B cell (primary cell): ENCODE data around the gene CAND2. TPM values are rescaled to one million over a fixed set of nuclear protein-coding genes. Genes with fewer than 3 reads are reported as not detected.

Experiments
- ATAC-seq: fragments of 200-7000 bp; cut with Tn5 transposase; one replicate; pipeline ENCODE4 v1.10.0; 2021; ENCODE audit warnings: low read depth, mild to moderate bottlenecking, moderate number of reproducible peaks, moderate library complexity
- CTCF ChIA-PET: fragments of 350-600 bp; sonication (Branson Sonifier 250); formaldehyde crosslinking; loops from one replicate; lab custom pipeline; 2021; ENCODE audit warnings: antibody characterized with exemption, inconsistent platforms; lab: Charles Lee
- POLR2A ChIA-PET: fragments of 350-600 bp; sonication (Branson Sonifier 250); formaldehyde crosslinking; loops from one replicate; lab custom pipeline; 2021; ENCODE audit warnings: antibody characterized with exemption; lab: Charles Lee
- DNase-seq: peaks from one replicate; pipeline ENCODE4 v3.0.0; 2013
- H2AFZ ChIP-seq: 2 replicates; pipeline ENCODE4 v1.6.1; 2012; ENCODE audit warnings: mild to moderate bottlenecking, low read depth, low read length; ENCODE audit not compliant: insufficient read depth, poor library complexity, severe bottlenecking
- H3K27ac ChIP-seq, 2 donors: 1 replicate in 1 of 2; 2 replicates in 1 of 2; pipeline ENCODE4 v1.5.1; 2012 to 2013; ENCODE audit warnings: low read length in 2 of 2, mild to moderate bottlenecking in 2 of 2, moderate library complexity in 1 of 2
- H3K27me3 ChIP-seq, 4 experiments: fragments of 200-600 bp in 1 of 4; sonication (generic) in 1 of 4; replicated peaks in 1 of 4; 1 replicate in 2 of 4; 2 replicates in 2 of 4; pipeline versions ENCODE4 v1.6.1 to v1.7.0; 2013 to 2016; ENCODE audit warnings: low read length in 3 of 4, mild to moderate bottlenecking in 2 of 4, mixed read lengths in 1 of 4, moderate library complexity in 1 of 4; ENCODE audit not compliant: insufficient read depth in 4 of 4, control insufficient read depth in 3 of 4; ENCODE audit errors: control extremely low read depth in 1 of 4
- H3K36me3 ChIP-seq, 2 experiments: replicated peaks in 1 of 2; 1 replicate in 1 of 2; 2 replicates in 1 of 2; pipeline versions ENCODE4 v1.6.1 to v1.7.1; 2013; ENCODE audit warnings: low read length in 1 of 2; ENCODE audit not compliant: insufficient read depth in 2 of 2, control insufficient read depth in 1 of 2; ENCODE audit errors: control extremely low read depth in 1 of 2, extremely low read depth in 1 of 2
- H3K4me1 ChIP-seq, 2 donors: fragments of 200-600 bp in 1 of 2; sonication (generic) in 1 of 2; 1 replicate in 1 of 2; 2 replicates in 1 of 2; pipeline versions ENCODE4 v1.5.1 to v1.6.1; 2013 to 2017; ENCODE audit warnings: low read length in 2 of 2; ENCODE audit not compliant: control insufficient read depth in 2 of 2, insufficient read depth in 2 of 2
- H3K4me2 ChIP-seq: replicated peaks from 2 replicates; pipeline ENCODE3; 2012; ENCODE audit warnings: mild to moderate bottlenecking, low read depth, low read length; ENCODE audit not compliant: poor library complexity, severe bottlenecking
- H3K4me3 ChIP-seq, 5 experiments: fragments of 200-600 bp in 1 of 5; sonication (generic) in 1 of 5; 1 replicate in 3 of 5; 2 replicates in 2 of 5; pipeline versions ENCODE4 v1.5.1 to v1.7.0; 2011 to 2016; ENCODE audit warnings: low read length in 4 of 5, mild to moderate bottlenecking in 4 of 5, low read depth in 2 of 5, control low read depth in 1 of 5, moderate library complexity in 1 of 5; ENCODE audit not compliant: insufficient read depth in 1 of 5; ENCODE audit errors: control extremely low read depth in 1 of 5, extremely low read depth in 1 of 5
- H3K79me2 ChIP-seq: fragments of 200-600 bp; sonication (generic); one replicate; pipeline ENCODE4 v1.6.0; 2016; ENCODE audit warnings: low read length; ENCODE audit not compliant: control insufficient read depth, insufficient read depth
- H3K9ac ChIP-seq: fragments of 200-600 bp; sonication (generic); 2 replicates; pipeline ENCODE4 v1.6.1; 2017; ENCODE audit warnings: mild to moderate bottlenecking, low read length, moderate library complexity
- H3K9me3 ChIP-seq, 3 donors: one replicate each; pipeline versions ENCODE4 v1.6.1 to v1.7.1; 2013; ENCODE audit warnings: low read length in 2 of 3; ENCODE audit not compliant: control insufficient read depth in 2 of 3, insufficient read depth in 1 of 3; ENCODE audit errors: control extremely low read depth in 1 of 3
- H4K20me1 ChIP-seq: 2 replicates; pipeline ENCODE4 v1.6.0; 2012; ENCODE audit warnings: mild to moderate bottlenecking, low read length; ENCODE audit not compliant: insufficient read depth, control insufficient read depth, poor library complexity, severe bottlenecking
- H3K27ac Mint-ChIP-seq: one replicate; pipeline ENCODE4 v1.8.0; 2021; ENCODE audit warnings: mixed read lengths
- H3K27me3 Mint-ChIP-seq: one replicate; pipeline ENCODE4 v1.8.0; 2021; ENCODE audit warnings: mixed read lengths
- H3K4me1 Mint-ChIP-seq: one replicate; pipeline ENCODE4 v1.8.0; 2021; ENCODE audit warnings: mixed read lengths
- H3K4me3 Mint-ChIP-seq: one replicate; pipeline ENCODE4 v1.8.0; 2021; ENCODE audit warnings: mixed read lengths
- H3K9me3 Mint-ChIP-seq: one replicate; pipeline ENCODE4 v1.8.0; 2022; ENCODE audit warnings: mixed read lengths; ENCODE audit not compliant: insufficient read depth
- CTCF ChIP-seq: fragments of 200-600 bp; IDR thresholded peaks from one replicate; pipeline ENCODE4 v1.8.0; 2022; ENCODE audit warnings: antibody characterized with exemption, mild to moderate bottlenecking
- EZH2 ChIP-seq: IDR thresholded peaks from 2 replicates; pipeline ENCODE4 v1.6.1; 2012; ENCODE audit warnings: borderline replicate concordance, low read depth, mild to moderate bottlenecking, moderate library complexity, low read length; ENCODE audit not compliant: insufficient read depth, poor library complexity, severe bottlenecking
- WGBS: methylation state at CpG from one replicate; pipeline ENCODE4 v1.1.5; 2013; ENCODE audit warnings: missing lambda C conversion rate; ENCODE audit not compliant: insufficient coverage; 5-methylcytosine and 5-hydroxymethylcytosine counted together
- intact Hi-C: fragments of 100-400 bp; cut with micrococcal nuclease; formaldehyde crosslinking; loops from one replicate; pipeline ENCODE4 v1.10.0; 2022
- polyA plus RNA-seq: library from polyadenylated mRNA; depleted of rRNA; stranded (reverse); fragments of >200 nt; gene quantifications from 2 replicates; pipeline ENCODE4 v1.2.3, GENCODE V29; 2012
- total RNA-seq, 2 donors: library from RNA; stranded (reverse); fragments of 120-200 nt in 1 of 2; gene quantifications; 1 replicate in 1 of 2; 2 replicates in 1 of 2; pipeline versions ENCODE4 v1.2.3 to v1.2.4, GENCODE V29; 2013 to 2022

The CAND2 gene
- total and polyA plus RNA-seq, 2 donors (not counting 1 experiment from before 2014, with no cell fraction given) = 0.34 to 1.9 TPM

- Histone ChIP-seq H3K9ac (no peak overlapping the region), H3K4me2 (no peak overlapping the region), H2AFZ (no peak overlapping the region), H3K9me3 (no peaks in the 10 kb centered on the region), H4K20me1 (no peaks in the 10 kb centered on the region), H3K4me3 (no peak overlapping the region), H3K27ac (no peak overlapping the region), H3K36me3 (no peaks in the 10 kb centered on the region), H3K4me1 (peaks cover 26 to 31% of the 10 kb centered on the region in 2 donors), H3K79me2 (no peaks in the 10 kb centered on the region), H3K27me3 (peaks cover 0 to 2% (median 0%) of the 10 kb centered on the region in 4 experiments)
- intact Hi-C loops = no loop called here
- 80% methylated on average over 4 of the region's 9 CpGs for WGBS
- peaks cover 4% of the 10 kb centered on the region for H3K27me3 Mint-ChIP-seq
- CTCF ChIA-PET = interaction anchor here (0.7 kb wide), 1 partner anchor 56 kb away, joined by 3 read pairs; no protein-coding TSS in a partner anchor
- H3K27ac Mint-ChIP-seq = no peak overlapping the region
- ATAC-seq (no peak), DNase-seq (no peak)
- POLR2A ChIA-PET = no interaction called here
- TF ChIP-seq CTCF (no peak), EZH2 (no peak)
- H3K4me1 Mint-ChIP-seq = peaks cover 40% of the 10 kb centered on the region
- no peaks in the 10 kb centered on the region for H3K9me3 Mint-ChIP-seq
- no peak overlapping the region for H3K4me3 Mint-ChIP-seq
Observed at GRCh38 chr3:12753275-12754028, 43.0 kb upstream of the CAND2 start.

- no peaks in the 10 kb centered on the region for H3K79me2 ChIP-seq
- H3K4me3 ChIP-seq = no peak overlapping the region
- H2AFZ ChIP-seq = no peak overlapping the region
- H3K27me3 ChIP-seq = peaks cover 0 to 2% (median 0%) of the 10 kb centered on the region in 4 experiments
- no peak overlapping the region for H3K4me2 ChIP-seq
- no peaks in the 10 kb centered on the region for H3K9me3 ChIP-seq
- H3K27ac Mint-ChIP-seq = no peak overlapping the region
- no peaks in the 10 kb centered on the region for H4K20me1 ChIP-seq
- ChIA-PET POLR2A (no interaction called here), CTCF (no interaction called here)
- H3K9me3 Mint-ChIP-seq = no peaks in the 10 kb centered on the region
- no peak overlapping the region for H3K9ac ChIP-seq
- no peak overlapping the region for H3K4me3 Mint-ChIP-seq
- DNase-seq (no peak), ATAC-seq (no peak)
- H3K36me3 ChIP-seq = no peaks in the 10 kb centered on the region
- 100% methylated on average over 1 of the region's 1 CpG for WGBS
- intact Hi-C loops = no loop called here
- TF ChIP-seq EZH2 (no peak), CTCF (no peak)
- peaks cover 4% of the 10 kb centered on the region for H3K27me3 Mint-ChIP-seq
- peaks cover 35% of the 10 kb centered on the region for H3K4me1 Mint-ChIP-seq
- H3K27ac ChIP-seq = no peak overlapping the region
- H3K4me1 ChIP-seq = peaks cover 18 to 23% of the 10 kb centered on the region in 2 donors
Observed at GRCh38 chr3:12754313-12754712, 42.2 kb upstream of the CAND2 start.
